SKM-1 (cell line): ENCODE data around the gene INHA.

ENCODE experiments used
- DNase-seq: peaks from one replicate; lab custom pipeline; 2025; ENCODE audit not compliant: unreplicated experiment; lab: John Stamatoyannopoulos, UW

Gene INHA

DNA sequence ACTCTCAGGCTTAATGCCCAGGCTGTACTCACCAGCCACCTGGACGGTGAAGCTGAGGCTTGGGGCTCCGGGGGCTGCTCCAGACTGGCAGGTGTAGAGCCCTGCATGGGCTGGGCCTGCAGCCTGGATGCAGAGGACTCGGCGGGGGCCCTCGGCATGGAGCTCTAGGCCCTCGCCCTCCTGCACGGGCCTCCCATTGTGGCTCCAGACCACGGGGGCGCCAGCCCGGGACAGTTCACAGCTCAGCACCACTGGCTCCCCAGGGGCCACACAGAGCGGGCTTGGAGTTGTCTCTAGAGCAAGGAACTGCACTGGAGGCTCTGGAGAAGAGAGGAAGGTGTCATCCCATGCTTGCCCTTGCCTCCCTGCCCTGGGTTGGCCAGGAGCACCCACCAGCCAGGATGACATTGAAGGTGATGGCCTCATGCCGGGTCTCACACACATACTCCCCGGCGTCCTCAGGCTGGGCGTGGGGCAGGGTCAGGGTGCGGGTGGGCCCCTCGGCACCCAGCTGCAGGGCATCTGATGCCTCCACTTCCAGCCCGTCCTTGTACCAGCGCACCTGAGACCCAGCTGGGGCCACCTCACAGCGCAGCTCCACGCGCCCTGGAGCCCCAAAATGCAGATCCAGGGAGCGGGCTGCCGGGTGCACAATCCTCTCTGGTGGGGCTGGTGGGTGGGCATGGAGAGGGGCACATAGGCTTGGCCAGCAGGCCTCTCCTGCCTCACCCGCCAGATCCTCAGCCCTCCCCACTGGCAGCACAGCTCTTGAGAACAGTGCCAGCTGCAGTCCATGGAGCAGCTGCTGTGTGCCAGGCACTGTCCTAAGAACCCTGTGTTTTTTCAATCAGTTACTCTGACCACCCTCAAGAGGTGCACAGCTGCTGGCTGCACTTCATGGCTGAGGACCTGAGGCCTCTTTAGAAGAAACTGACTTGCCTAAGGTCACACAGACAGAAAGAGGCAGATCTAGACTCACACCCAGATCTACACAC, 14.0 kb upstream of the INHA start:
- no peak for DNase-seq

DNA sequence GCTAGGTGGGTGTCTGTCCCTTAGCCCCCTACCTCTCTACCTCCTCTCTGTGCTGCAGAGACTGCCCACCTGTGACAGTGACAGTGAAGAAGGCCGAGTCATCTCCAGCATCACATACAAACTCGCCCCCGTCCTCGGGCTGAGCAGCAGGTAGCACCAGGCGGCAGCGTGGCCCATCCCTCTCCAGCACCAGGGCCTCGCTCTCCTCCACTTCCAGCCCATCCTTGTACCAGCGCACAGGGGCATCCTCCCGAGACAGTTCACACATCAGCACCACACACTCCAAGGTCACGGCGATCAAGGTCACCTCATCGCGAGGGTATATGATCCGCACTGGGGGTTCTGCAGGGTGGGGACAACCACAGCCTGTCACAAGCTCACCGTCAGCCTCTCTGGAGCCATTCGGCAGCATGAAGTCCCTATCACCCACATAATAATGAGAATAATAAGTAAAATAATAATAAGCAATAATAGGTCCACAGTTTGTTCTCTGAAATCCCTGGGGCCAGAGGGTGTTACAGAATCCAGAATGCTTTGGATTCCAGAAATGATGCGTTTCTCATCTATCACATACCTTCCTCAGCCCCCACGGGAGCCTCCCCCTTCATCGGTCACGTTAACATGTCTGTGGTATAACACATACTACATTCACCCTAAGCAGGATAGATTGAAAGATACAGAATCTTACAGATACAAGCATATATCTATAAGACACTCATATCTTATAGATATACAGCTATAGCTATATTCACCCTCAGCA, 12.8 kb upstream of the INHA start:
- DNase-seq: no peak

DNA sequence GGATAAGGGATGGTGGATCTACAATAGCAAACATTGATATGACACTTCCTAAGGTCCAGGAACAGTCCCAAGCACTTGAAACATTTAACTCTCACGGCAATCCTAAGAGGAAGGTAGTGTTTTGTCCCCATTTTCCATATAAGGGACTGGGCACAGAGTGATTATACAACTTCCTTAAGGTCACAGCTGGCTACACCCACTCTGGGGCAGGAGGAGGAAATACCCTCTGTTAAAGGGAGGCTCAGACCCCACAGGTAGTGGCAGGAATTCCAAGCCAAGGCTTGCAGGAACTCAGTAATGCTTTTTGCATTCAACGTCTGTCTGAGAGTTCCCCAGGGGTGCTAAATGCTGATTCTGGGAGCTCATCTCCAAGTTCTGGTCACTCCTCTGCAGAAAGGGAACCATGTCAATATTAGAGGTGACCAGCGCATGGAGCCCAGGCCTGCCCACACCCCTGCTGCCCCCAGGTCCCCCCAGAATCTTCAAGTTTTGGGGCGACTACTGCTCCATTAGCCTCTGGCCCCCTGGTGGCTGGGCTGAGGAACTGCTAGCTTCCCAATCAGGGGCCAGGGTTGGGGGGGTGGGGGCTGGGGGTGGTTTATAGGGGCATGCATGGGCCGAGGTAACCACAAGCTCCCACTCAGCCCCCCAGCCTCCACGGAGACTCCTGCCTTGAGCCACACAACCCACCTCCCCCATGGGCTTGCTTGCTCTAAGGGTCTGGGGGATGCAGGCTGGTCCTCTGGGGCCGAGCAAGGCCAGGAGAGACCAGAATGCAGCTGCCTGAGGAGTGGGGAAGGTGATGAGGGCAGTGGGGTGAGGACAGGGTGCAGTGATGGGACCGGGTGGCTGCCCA, 11.8 kb upstream of the INHA start:
- DNase-seq: no peak

GRCh38 chr2:219560893-219561178, 11.3 kb upstream of the INHA start:
- DNase-seq: no peak

GRCh38 chr2:219561179-219562048, 10.7 kb upstream of the INHA start:
- no peak for DNase-seq

DNA sequence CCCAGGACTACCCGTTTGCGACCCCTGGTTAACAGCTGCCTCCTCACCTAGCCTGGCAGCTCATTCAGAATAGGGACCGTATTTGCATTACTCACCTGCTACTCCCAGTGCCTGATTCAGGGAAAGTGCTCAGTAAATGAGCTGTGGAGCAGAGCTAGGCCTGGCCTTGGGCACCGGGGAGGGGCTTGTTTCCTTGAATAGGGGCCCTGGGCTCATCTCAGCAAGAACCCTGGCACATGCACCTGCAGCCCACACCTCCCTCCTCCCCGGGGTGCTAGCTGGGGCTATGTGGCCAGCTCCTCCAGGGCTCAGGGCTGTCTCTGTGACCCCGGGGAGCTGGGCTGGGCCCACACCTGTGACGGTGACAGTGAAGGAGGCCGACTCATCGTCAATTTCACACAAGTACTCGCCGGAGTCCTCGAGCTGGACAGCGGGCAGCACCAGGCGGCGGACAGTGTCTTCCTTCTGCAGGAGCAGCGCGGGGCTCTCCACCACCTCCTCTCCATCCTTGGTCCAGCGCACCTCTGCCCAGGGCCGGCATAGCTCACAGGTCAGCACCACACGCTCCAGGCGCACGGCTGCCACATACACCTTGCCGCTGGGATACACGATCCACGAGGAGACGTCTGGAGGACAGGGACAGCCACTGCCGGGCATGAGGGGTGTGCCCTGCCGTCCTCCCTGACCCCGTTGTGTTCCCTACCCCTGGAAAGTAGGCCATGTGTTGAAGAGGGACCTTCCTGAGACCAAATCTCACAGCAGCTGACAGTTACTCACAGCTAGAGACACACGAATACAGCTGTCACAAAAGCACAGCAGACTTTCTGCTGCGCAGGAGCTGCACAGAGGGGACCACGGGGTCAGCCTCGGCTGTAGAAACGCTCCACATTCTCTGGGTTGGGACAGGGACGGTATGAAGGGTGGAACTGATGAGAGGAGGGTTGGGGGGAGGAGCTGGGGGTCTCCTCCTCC, 9.8 kb upstream of the INHA start:
- DNase-seq: no peak

GRCh38 chr2:219563271-219563928, 8.7 kb upstream of the INHA start:
- DNase-seq: no peak

GRCh38 chr2:219565130-219566080, 6.7 kb upstream of the INHA start:
- DNase-seq: no peak

DNA sequence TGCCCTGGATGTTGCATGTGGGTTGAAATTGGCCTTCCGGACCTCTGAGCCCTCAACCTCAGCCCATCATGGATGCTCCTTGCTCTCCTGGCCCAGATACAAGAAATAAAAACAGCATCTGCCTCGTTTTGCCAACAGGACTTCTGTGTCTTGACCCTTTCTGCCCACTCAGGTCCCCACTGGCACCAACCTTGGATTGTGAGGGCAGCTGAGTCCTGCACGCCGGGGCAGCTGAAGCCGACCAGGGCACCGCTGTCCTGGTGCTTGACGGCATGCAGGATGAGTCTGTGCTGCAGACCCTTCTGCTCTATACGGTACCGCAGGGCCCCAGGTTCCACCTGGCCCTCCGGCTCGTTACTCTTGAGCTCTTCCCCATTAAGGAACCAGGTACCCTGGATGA, 5.5 kb upstream of the INHA start:
- no peak for DNase-seq

DNA sequence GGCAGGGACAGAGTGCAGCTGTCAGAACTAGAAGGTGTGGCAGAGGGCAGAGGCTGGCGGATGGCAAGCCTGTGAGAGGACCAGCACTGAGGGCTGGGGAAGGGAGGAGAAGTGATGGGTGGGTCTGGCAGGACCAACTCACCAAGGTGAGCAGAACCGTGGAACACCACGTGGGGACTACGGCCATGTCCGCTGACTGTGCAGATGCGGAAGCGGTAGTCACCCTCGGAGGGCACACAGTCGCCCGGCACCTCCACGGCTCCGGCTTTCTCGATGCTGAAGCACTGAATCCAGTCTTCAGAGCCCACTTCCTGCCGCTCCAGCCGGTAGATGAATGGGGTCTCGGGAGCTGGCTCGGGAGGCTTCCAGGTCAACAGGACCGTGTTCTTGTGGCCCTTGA, 5.0 kb upstream of the INHA start:
- no peak for DNase-seq

- DNase-seq: no peak
Measured at GRCh38 chr2:219567791-219568361, 4.2 kb upstream of the INHA start.

- DNase-seq: no peak
Measured at GRCh38 chr2:219569041-219569440, 3.1 kb upstream of the INHA start.

- DNase-seq: no peak
Measured at GRCh38 chr2:219569635-219570034, 2.5 kb upstream of the INHA start.

GRCh38 chr2:219570194-219570923, 1.8 kb upstream of the INHA start:
- DNase-seq: no peak

GRCh38 chr2:219570924-219571310, 1.2 kb upstream of the INHA start:
- no peak for DNase-seq
